Smooth muscle cell (in vitro differentiated cells): ENCODE data around the gene TMEM119. TPM values are rescaled to one million over a fixed set of nuclear protein-coding genes. Genes with fewer than 3 reads are reported as not detected.
A peak's percentile ranks its signal among the peaks of the same experiment; 100 is the strongest.
"Not testable (repeated sequence)": the region's sequence is repeated elsewhere in the genome, so short reads cannot be mapped to it uniquely, and the experiment has no call there.

Experiments used
- DNase-seq: peaks from one replicate; lab custom pipeline; 2025; ENCODE audit not compliant: unreplicated experiment; lab: John Stamatoyannopoulos, UW
- H2AFZ ChIP-seq: fragments of 200-600 bp; sonication (generic); 2 replicates; pipeline ENCODE4 v1.6.0; 2016; ENCODE audit warnings: antibody characterized with exemption, low read depth, mild to moderate bottlenecking
- H3F3A ChIP-seq: fragments of 200-600 bp; sonication (generic); 2 replicates; pipeline ENCODE4 v1.6.0; 2017; ENCODE audit warnings: antibody characterized with exemption, low read depth
- H3K27ac ChIP-seq: fragments of 200-600 bp; sonication (generic); 2 replicates; pipeline ENCODE4 v1.5.1; 2016; ENCODE audit warnings: low read depth, mild to moderate bottlenecking
- H3K27me3 ChIP-seq: fragments of 200-600 bp; sonication (generic); 2 replicates; pipeline ENCODE4 v1.6.1; 2016; ENCODE audit warnings: low read depth, mild to moderate bottlenecking
- H3K36me3 ChIP-seq: fragments of 200-600 bp; sonication (generic); 2 replicates; pipeline ENCODE4 v1.5.1; 2016; ENCODE audit warnings: low read depth
- H3K4me1 ChIP-seq: fragments of 200-600 bp; sonication (generic); 2 replicates; pipeline ENCODE4 v1.5.1; 2016; ENCODE audit warnings: low read depth
- H3K4me2 ChIP-seq: fragments of 200-600 bp; sonication (generic); 2 replicates; pipeline ENCODE4 v1.6.0; 2016; ENCODE audit warnings: mild to moderate bottlenecking
- H3K4me3 ChIP-seq: fragments of 200-600 bp; sonication (generic); 2 replicates; pipeline ENCODE4 v1.5.1; 2016; ENCODE audit warnings: mild to moderate bottlenecking
- H3K79me2 ChIP-seq: fragments of 200-600 bp; sonication (generic); 2 replicates; pipeline ENCODE4 v1.6.0; 2016; ENCODE audit warnings: low read depth, mild to moderate bottlenecking
- H3K9ac ChIP-seq: fragments of 200-600 bp; sonication (generic); 2 replicates; pipeline ENCODE4 v1.6.0; 2016; ENCODE audit warnings: low read depth
- H3K9me3 ChIP-seq: fragments of 200-600 bp; sonication (generic); replicated peaks from 2 replicates; pipeline ENCODE4 v1.5.1; 2016; ENCODE audit warnings: low read depth
- H4K20me1 ChIP-seq: fragments of 200-600 bp; sonication (generic); 2 replicates; pipeline ENCODE4 v1.6.0; 2016; ENCODE audit warnings: low read depth
- CTCF ChIP-seq: fragments of 200-600 bp; sonication (generic); IDR thresholded peaks from 2 replicates; pipeline ENCODE4 v1.5.1; 2017; ENCODE audit warnings: borderline replicate concordance, mild to moderate bottlenecking, antibody characterized with exemption; ENCODE audit not compliant: insufficient read depth, poor library complexity, severe bottlenecking
- WGBS: methylation state at CpG from one replicate; pipeline ENCODE4 v1.1.7; 2016; ENCODE audit warnings: low lambda C conversion rate; 5-methylcytosine and 5-hydroxymethylcytosine counted together
- polyA plus RNA-seq: library from polyadenylated mRNA; unstranded; fragments of >200 nt; fragmentation: Nextera tagmentation; extraction: Ambion mirVana; gene quantifications from 2 replicates; pipeline ENCODE4 v1.2.1, GENCODE V29; 2016
- total RNA-seq: library from RNA; depleted of rRNA; stranded (reverse); fragments of >200 nt; gene quantifications from 2 replicates; pipeline ENCODE4 v1.2.3, GENCODE V29; 2014

The TMEM119 gene
- total and polyA plus RNA-seq, 2 experiments from 2014 or later, result 40.9 to 103 TPM

GRCh38 chr12:108559748-108560147 lies 38.1 kb downstream of the TMEM119 start:
- Histone ChIP-seq H3K4me2 (peak overlapping the region; percentile 95), H3K79me2 (peaks cover 76% of the 10 kb centered on the region), H3K9me3 (no peaks in the 10 kb centered on the region), H2AFZ (no peak overlapping the region), H3K9ac (peak overlapping the region; percentile 95), H3K36me3 (no peaks in the 10 kb centered on the region), H3K4me3 (peak overlapping the region; percentile 81), H3K27me3 (no peaks in the 10 kb centered on the region), H3K27ac (peak overlapping the region; percentile 92), H3F3A (no peaks in the 10 kb centered on the region), H3K4me1 (peaks cover 7% of the 10 kb centered on the region), H4K20me1 (peaks cover 61% of the 10 kb centered on the region)
- no peak for TF ChIP-seq CTCF
- WGBS, result 88% methylated on average over 3 of the region's 3 CpGs
- DNase-seq, result no peak

- Histone ChIP-seq H3K27me3 (no peaks in the 10 kb centered on the region), H3K4me1 (peaks cover 7% of the 10 kb centered on the region), H3K27ac (no peak overlapping the region), H2AFZ (no peak overlapping the region), H3K4me3 (no peak overlapping the region), H3K4me2 (peak overlapping the region; percentile 95), H3K9me3 (no peaks in the 10 kb centered on the region), H4K20me1 (peaks cover 64% of the 10 kb centered on the region), H3K9ac (no peak overlapping the region), H3K79me2 (peaks cover 81% of the 10 kb centered on the region), H3K36me3 (no peaks in the 10 kb centered on the region), H3F3A (no peaks in the 10 kb centered on the region)
- no peak for TF ChIP-seq CTCF
- 92% methylated on average over 14 of the region's 14 CpGs for WGBS
- no peak for DNase-seq
Measured at GRCh38 chr12:108559007-108559655, 38.8 kb downstream of the TMEM119 start.

- H3K9ac ChIP-seq, H3K27me3 ChIP-seq, H3K4me2 ChIP-seq, H3K4me3 ChIP-seq, H3K4me1 ChIP-seq, H3K27ac ChIP-seq, H2AFZ ChIP-seq, H3K36me3 ChIP-seq, H3F3A ChIP-seq, DNase-seq, H3K9me3 ChIP-seq: not testable (repeated sequence)
- peaks cover 97% of the 10 kb centered on the region for H4K20me1 ChIP-seq
- peaks cover 100% of the 10 kb centered on the region for H3K79me2 ChIP-seq
- 92% methylated on average over 9 of the region's 9 CpGs for WGBS
Measured at GRCh38 chr12:108555383-108555782, 42.5 kb downstream of the TMEM119 start.

GRCh38 chr12:108553799-108554198 lies 44.1 kb downstream of the TMEM119 start:
- no peaks in the 10 kb centered on the region for H3K9me3 ChIP-seq
- H3K36me3 ChIP-seq, result no peaks in the 10 kb centered on the region
- no peaks in the 10 kb centered on the region for H3K4me1 ChIP-seq
- H3K27ac ChIP-seq, result no peak overlapping the region
- H4K20me1 ChIP-seq, result peaks cover 99% of the 10 kb centered on the region
- no peak for TF ChIP-seq CTCF
- no peak for DNase-seq
- H2AFZ ChIP-seq, result no peak overlapping the region
- H3K79me2 ChIP-seq, result peaks cover 100% of the 10 kb centered on the region
- whole genome bisulfite sequencing, result 93% methylated on average over 5 of the region's 5 CpGs
- no peaks in the 10 kb centered on the region for H3K27me3 ChIP-seq
- no peak overlapping the region for H3K4me2 ChIP-seq
- H3K9ac ChIP-seq, result no peak overlapping the region
- no peak overlapping the region for H3K4me3 ChIP-seq
- H3F3A ChIP-seq, result no peaks in the 10 kb centered on the region
